Activated naive CD4-positive, alpha-beta T cell (primary cell): ENCODE results near the gene RNF217.
A peak's percentile ranks its signal among the peaks of the same experiment; 100 is the strongest.
"Not testable (repeated sequence)": the region's sequence is repeated elsewhere in the genome, so short reads cannot be mapped to it uniquely, and the experiment has no call there.

Experiments used
- DNase-seq, 4 experiments: peaks; one replicate each; lab custom pipeline; 2025; lab: John Stamatoyannopoulos, UW

Gene RNF217

GRCh38 chr6:125100074-125100652 lies 137.9 kb downstream of the RNF217 start:
- DNase-seq, result no peak

GRCh38 chr6:125101128-125101527 lies 138.9 kb downstream of the RNF217 start:
- DNase-seq, result no peak

- no peak for DNase-seq
These were observed 139.4 kb downstream of the RNF217 start for GRCh38 chr6:125101631-125102030.

GRCh38 chr6:125102411-125102810 lies 140.2 kb downstream of the RNF217 start:
- no peak for DNase-seq

GRCh38 chr6:125102891-125103290 lies 140.7 kb downstream of the RNF217 start:
- no peak for DNase-seq

- DNase-seq, result no peak
These were observed 142.2 kb downstream of the RNF217 start for GRCh38 chr6:125104425-125104824.

GRCh38 chr6:125107048-125107447 lies 144.8 kb downstream of the RNF217 start:
- DNase-seq, result no peak

GRCh38 chr6:125107896-125108295 lies 145.7 kb downstream of the RNF217 start:
- DNase-seq, result no peak

- no peak for DNase-seq
These were observed 147.8 kb downstream of the RNF217 start for GRCh38 chr6:125110056-125110455.

GRCh38 chr6:125111219-125111983 lies 149.2 kb downstream of the RNF217 start:
- DNase-seq, result no peak

GRCh38 chr6:125112934-125113333 lies 150.7 kb downstream of the RNF217 start:
- DNase-seq, result no peak

- DNase-seq, result peak in 2 of 4 experiments; percentile 3 to 6
These were observed 152.1 kb downstream of the RNF217 start for GRCh38 chr6:125114248-125114858.

GRCh38 chr6:125116170-125116569 lies 153.9 kb downstream of the RNF217 start:
- no peak for DNase-seq

- no peak for DNase-seq
These were observed 154.5 kb downstream of the RNF217 start for GRCh38 chr6:125116710-125117109.

GRCh38 chr6:125117818-125118217 lies 155.6 kb downstream of the RNF217 start:
- no peak for DNase-seq

GRCh38 chr6:125120054-125120590 lies 157.9 kb downstream of the RNF217 start:
- no peak for DNase-seq

- no peak for DNase-seq
These were observed 159.7 kb downstream of the RNF217 start for GRCh38 chr6:125121894-125122293.

GRCh38 chr6:125123051-125123450 lies 160.8 kb downstream of the RNF217 start:
- DNase-seq, result no peak

GRCh38 chr6:125123468-125124048 lies 161.3 kb downstream of the RNF217 start:
- no peak for DNase-seq

GRCh38 chr6:125124049-125124669 lies 161.9 kb downstream of the RNF217 start:
- DNase-seq, result no peak

GRCh38 chr6:125125856-125126255 lies 163.6 kb downstream of the RNF217 start:
- DNase-seq, result not testable (repeated sequence)

GRCh38 chr6:125129354-125129753 lies 167.1 kb downstream of the RNF217 start:
- no peak for DNase-seq
